HepG2 (cell line): ENCODE results near the gene MIER2. TPM values are rescaled to one million over a fixed set of nuclear protein-coding genes. Genes with fewer than 3 reads are reported as not detected.

ENCODE experiments used
- ATAC-seq: fragments of 200-7000 bp; cut with Tn5 transposase; 3 replicates; pipeline ENCODE4 v1.9.1; 2020; ENCODE audit warnings: mild to moderate bottlenecking, moderate library complexity
- BruUV-seq: library from RNA; stranded (reverse); fragments of 400-500 nt; replicated peaks from 2 replicates; lab custom pipeline; 2021; lab: Mats Ljungman, UMichigan
- CTCF ChIA-PET: fragments of 300-600 bp; formaldehyde crosslinking; extraction: SDS; loops from one replicate; lab custom pipeline; 2021; ENCODE audit warnings: low total read pairs, inconsistent platforms, low intra/inter-chr PET ratio; lab: Yijun Ruan, JAX
- POLR2A ChIA-PET: fragments of 350-600 bp; sonication (Branson Sonifier 250); formaldehyde crosslinking; loops from one replicate; lab custom pipeline; 2020; ENCODE audit warnings: antibody characterized with exemption, inconsistent platforms; lab: Yijun Ruan, JAX
- DNase-seq: peaks from one replicate; pipeline ENCODE4 v3.0.0-alpha.2; 2015; ENCODE audit warnings: low spot score
- FAIRE-seq: peaks from 3 replicates; lab custom pipeline; 2011; peaks lifted over from hg19 to GRCh38; lab: Jason Lieb, UNC
- H2AFZ ChIP-seq: one replicate; pipeline ENCODE4 v1.6.1; 2011; ENCODE audit warnings: low read length, inconsistent platforms
- H3K27ac ChIP-seq: fragments of 300-600 bp; 3 replicates; pipeline ENCODE4 v1.8.0; 2011; ENCODE audit warnings: mixed run types, mild to moderate bottlenecking, mixed read lengths, low read length, inconsistent platforms; ENCODE audit not compliant: insufficient read depth; ENCODE audit errors: extremely low read length
- H3K27me3 ChIP-seq, 2 experiments: fragments of 200-600 bp in 1 of 2; 2 replicates in 1 of 2; 3 replicates in 1 of 2; pipeline versions ENCODE4 v1.6.0 to v1.8.0; 2011; ENCODE audit warnings: low read length in 2 of 2, mild to moderate bottlenecking in 2 of 2, moderate library complexity in 2 of 2, inconsistent platforms in 1 of 2; ENCODE audit not compliant: insufficient read depth in 2 of 2, control insufficient read depth in 1 of 2
- H3K36me3 ChIP-seq, 2 experiments: fragments of 200-600 bp in 1 of 2; replicated peaks in 1 of 2; 2 replicates in 1 of 2; 3 replicates in 1 of 2; pipeline versions ENCODE4 v1.5.1 to v1.8.0; 2011; ENCODE audit warnings: low read length in 2 of 2, inconsistent platforms in 1 of 2; ENCODE audit not compliant: insufficient read depth in 2 of 2, control insufficient read depth in 1 of 2
- H3K4me1 ChIP-seq: 2 replicates; pipeline ENCODE4 v1.5.1; 2012; ENCODE audit warnings: low read length, inconsistent platforms; ENCODE audit not compliant: insufficient read depth
- H3K4me2 ChIP-seq: 2 replicates; pipeline ENCODE4 v1.6.0; 2011; ENCODE audit warnings: low read depth, low read length, inconsistent platforms
- H3K4me3 ChIP-seq, 3 experiments: fragments of 200-600 bp in 1 of 3; sonication (generic), shearing (Covaris generic) in 1 of 3; replicated peaks in 1 of 3; 2 replicates each; pipeline ENCODE4 v1.5.1; 2011 to 2016; ENCODE audit warnings: low read length in 3 of 3, inconsistent platforms in 2 of 3, low read depth in 2 of 3, mild to moderate bottlenecking in 2 of 3, control low read depth in 1 of 3, mixed read lengths in 1 of 3; ENCODE audit not compliant: insufficient read depth in 1 of 3
- H3K79me2 ChIP-seq: one replicate; pipeline ENCODE4 v1.6.1; 2011; ENCODE audit warnings: low read length, inconsistent platforms; ENCODE audit not compliant: insufficient read depth
- H3K9ac ChIP-seq: 2 replicates; pipeline ENCODE4 v1.6.0; 2011; ENCODE audit warnings: mild to moderate bottlenecking, low read depth, low read length, inconsistent platforms; ENCODE audit not compliant: insufficient read depth
- H3K9me3 ChIP-seq: 2 replicates; pipeline ENCODE4 v1.5.1; 2012; ENCODE audit warnings: mild to moderate bottlenecking, low read length
- H4K20me1 ChIP-seq: 2 replicates; pipeline ENCODE4 v1.6.0; 2011; ENCODE audit warnings: inconsistent platforms, mild to moderate bottlenecking, low read length, moderate library complexity; ENCODE audit not compliant: insufficient read depth
- CBFB ChIP-seq: sonication (generic); formaldehyde crosslinking; IDR thresholded peaks from 2 replicates; pipeline ENCODE4 v1.4.0; 2020; ENCODE audit warnings: missing genetic modification reagents
- KLF9 ChIP-seq: IDR thresholded peaks from 2 replicates; pipeline ENCODE4 v1.6.1; 2016; ENCODE audit warnings: low read depth
- NR2F2 ChIP-seq: IDR thresholded peaks from 2 replicates; pipeline ENCODE4 v1.6.1; 2012; ENCODE audit warnings: low read depth, inconsistent platforms, borderline replicate concordance
- REXO4 ChIP-seq: sonication (generic); formaldehyde crosslinking; IDR thresholded peaks from 2 replicates; pipeline ENCODE4 v1.8.0; 2022; ENCODE audit warnings: missing genetic modification reagents, mild to moderate bottlenecking, borderline replicate concordance
- SOX13 ChIP-seq, 3 experiments: fragments of 450-650 bp in 1 of 3; sonication (generic) in 1 of 3; formaldehyde crosslinking in 1 of 3; IDR thresholded peaks in 2 of 3; conservative IDR thresholded peaks in 1 of 3; 2 replicates each; pipeline versions ENCODE4 v1.5.0 to v1.6.1; 2016 to 2020; ENCODE audit warnings: antibody characterized with exemption in 1 of 3, mild to moderate bottlenecking in 1 of 3, missing compliant biosample characterization in 1 of 3, missing genetic modification reagents in 1 of 3, moderate library complexity in 1 of 3
- ZGPAT ChIP-seq: IDR thresholded peaks from 2 replicates; pipeline ENCODE4 v1.6.1; 2016; ENCODE audit warnings: mild to moderate bottlenecking
- ZNF142 ChIP-seq: sonication (generic); formaldehyde crosslinking; IDR thresholded peaks from 2 replicates; pipeline ENCODE4 v1.4.0; 2020; ENCODE audit warnings: missing genetic modification reagents
- ZNF687 ChIP-seq: sonication (generic); formaldehyde crosslinking; IDR thresholded peaks from 2 replicates; pipeline ENCODE4 v1.5.1; 2020; ENCODE audit warnings: mild to moderate bottlenecking, missing genetic modification reagents, moderate library complexity
- ZNF777 ChIP-seq: sonication (generic); formaldehyde crosslinking; IDR thresholded peaks from 2 replicates; pipeline ENCODE4 v1.4.0; 2020; ENCODE audit warnings: missing genetic modification reagents
- ZNF83 ChIP-seq: sonication (generic); formaldehyde crosslinking; IDR thresholded peaks from 2 replicates; pipeline ENCODE4 v1.4.0; 2020; ENCODE audit warnings: missing genetic modification reagents, mild to moderate bottlenecking, borderline replicate concordance
- ZNF850 ChIP-seq: sonication (generic); formaldehyde crosslinking; conservative IDR thresholded peaks from 2 replicates; pipeline ENCODE4 v1.9.0; 2021; ENCODE audit warnings: mild to moderate bottlenecking, missing genetic modification reagents
- WGBS: methylation state at CpG from one replicate; pipeline ENCODE4 v1.1.6; 2017; ENCODE audit warnings: low lambda C conversion rate; 5-methylcytosine and 5-hydroxymethylcytosine counted together
- in situ Hi-C: cut with HindIII; loops from 2 replicates; pipeline ENCODE4 v1.10.0; 2017; ENCODE audit warnings: low pct_unique_long_range_greater_than_20kb; ENCODE audit not compliant: extremely low pct_ligation_motif_present
- intact Hi-C: fragments of 100-400 bp; cut with micrococcal nuclease; formaldehyde crosslinking; loops from one replicate; pipeline ENCODE4 v1.10.0; 2022; ENCODE audit not compliant: unreplicated experiment
- polyA plus RNA-seq, 8 experiments: library from polyadenylated mRNA; depleted of rRNA in 3 of 8; stranded (reverse) in 7 of 8; unstranded in 1 of 8; fragments of >200 nt; fragmentation: Illumina TruSeq in 4 of 8; extraction: Trizol in 4 of 8; gene quantifications; 2 replicates each; pipeline versions ENCODE4 v1.2.1 to v1.2.3, GENCODE V29; 2011 to 2016; ENCODE audit warnings: low read depth in 4 of 8, missing spikeins in 1 of 8, mixed read lengths in 1 of 8; ENCODE audit not compliant: insufficient read depth in 1 of 8
- total RNA-seq, 5 experiments: library from RNA; depleted of rRNA; stranded (reverse); fragments of >200 nt; fragmentation: Illumina TruSeq; extraction: Trizol; gene quantifications; 2 replicates each; pipeline ENCODE4 v1.2.3, GENCODE V29; 2016; ENCODE audit warnings: low read depth in 1 of 5

Gene MIER2
- total and polyA plus RNA-seq, 2 of the 13 experiments (the other 11 are each of a cell fraction or from before 2014, with no cell fraction given): 9.6 to 25.7 TPM

GRCh38 chr19:305240-306150, 39.1 kb downstream of the MIER2 start:
- CTCF ChIA-PET: no interaction called here
- Histone ChIP-seq H4K20me1 (no peaks in the 10 kb centered on the region), H3K79me2 (no peaks in the 10 kb centered on the region), H3K4me2 (no peak overlapping the region), H3K27ac (no peak overlapping the region), H3K4me3 (no peak overlapping the region), H3K36me3 (peaks cover 6 to 28% of the 10 kb centered on the region in 2 experiments; a peak in 4 of 5 replicates), H3K9ac (no peak overlapping the region), H3K4me1 (no peaks in the 10 kb centered on the region), H3K27me3 (no peaks in the 10 kb centered on the region), H2AFZ (no peak overlapping the region), H3K9me3 (no peaks in the 10 kb centered on the region)
- ATAC-seq: no peak
- no peak for FAIRE-seq
- intact Hi-C loops: no loop called here
- WGBS: 96% methylated on average over 40 of the region's 43 CpGs
- in situ Hi-C loops: no loop called here
- POLR2A ChIA-PET: no interaction called here
- BruUV-seq: no TSS peak
- TF ChIP-seq NR2F2 (no peak), SOX13 (IDR thresholded peaks at IDR 0.05) (no peak), SOX13 (CRISPR knock-in tag; conservative IDR thresholded peaks at IDR 0.05 in 1 of 2, IDR thresholded peaks at IDR 0.05 in 1 of 2) (no peak), ZGPAT (no peak), ZNF850 (CRISPR knock-in tag) (no peak), ZNF83 (CRISPR knock-in tag) (no peak), ZNF142 (CRISPR knock-in tag) (no peak), ZNF777 (no peak), KLF9 (CRISPR knock-in tag) (no peak), REXO4 (CRISPR knock-in tag) (no peak), ZNF687 (CRISPR knock-in tag) (no peak), CBFB (no peak)
- no peak for DNase-seq
